Panc1 (cell line): ENCODE results near the gene RAPGEF1. TPM values are rescaled to one million over a fixed set of nuclear protein-coding genes. Genes with fewer than 3 reads are reported as not detected.

Experiments
- ATAC-seq: fragments of 200-7000 bp; cut with Tn5 transposase; 2 replicates; pipeline ENCODE4 v1.9.1; 2020; ENCODE audit warnings: mild to moderate bottlenecking, moderate library complexity
- BruUV-seq: library from RNA; stranded (reverse); fragments of 400-500 nt; replicated peaks from 2 replicates; lab custom pipeline; 2021; lab: Mats Ljungman, UMichigan
- CTCF ChIA-PET: fragments of 300-600 bp; sonication (Branson Sonifier 250); formaldehyde crosslinking; loops from one replicate; lab custom pipeline; 2022; ENCODE audit warnings: antibody characterized with exemption; lab: Charles Lee
- POLR2A ChIA-PET: fragments of 300-600 bp; sonication (Branson Sonifier 250); formaldehyde crosslinking; loops from one replicate; lab custom pipeline; 2022; ENCODE audit warnings: antibody characterized with exemption; lab: Charles Lee
- DNase-seq: peaks from one replicate; pipeline ENCODE4 v3.0.0-alpha.2; 2010; ENCODE audit warnings: low read depth, low spot score
- H3K27ac ChIP-seq: 2 replicates; pipeline ENCODE4 v1.5.1; 2011; ENCODE audit warnings: mild to moderate bottlenecking, low read length, inconsistent platforms
- H3K27me3 ChIP-seq: fragments of 200-500 bp; sonication (Bioruptor generic); 2 replicates; pipeline ENCODE4 v1.6.0; 2014; ENCODE audit warnings: low read length, inconsistent platforms; ENCODE audit not compliant: control insufficient read depth, insufficient read depth
- H3K36me3 ChIP-seq: fragments of 200-500 bp; sonication (Bioruptor generic); 2 replicates; pipeline ENCODE4 v1.5.1; 2014; ENCODE audit warnings: inconsistent platforms, mild to moderate bottlenecking, low read length, moderate library complexity; ENCODE audit not compliant: control insufficient read depth, insufficient read depth
- H3K4me1 ChIP-seq: 2 replicates; pipeline ENCODE4 v1.5.1; 2011; ENCODE audit warnings: inconsistent platforms, mild to moderate bottlenecking, low read length, moderate library complexity; ENCODE audit not compliant: control insufficient read depth, insufficient read depth
- H3K4me3 ChIP-seq, 2 experiments: 2 replicates each; pipeline ENCODE4 v1.5.1; 2011 to 2012; ENCODE audit warnings: low read depth in 2 of 2, low read length in 2 of 2, mild to moderate bottlenecking in 2 of 2, inconsistent platforms in 1 of 2, moderate library complexity in 1 of 2
- H3K9me3 ChIP-seq: fragments of 200-500 bp; sonication (Bioruptor generic); 2 replicates; pipeline ENCODE4 v1.5.1; 2014; ENCODE audit warnings: low read depth, mild to moderate bottlenecking, inconsistent platforms, low read length, moderate library complexity; ENCODE audit not compliant: control insufficient read depth, insufficient read depth
- CTCF ChIP-seq: fragments of 450-650 bp; IDR thresholded peaks from 2 replicates; pipeline ENCODE4 v1.5.1; 2017; ENCODE audit warnings: mild to moderate bottlenecking
- POLR2AphosphoS5 ChIP-seq: IDR thresholded peaks from 2 replicates; pipeline ENCODE4 v1.6.1; 2012; ENCODE audit warnings: mild to moderate bottlenecking, low read depth, low read length, moderate library complexity
- REST ChIP-seq, 2 experiments: IDR thresholded peaks; 2 replicates each; pipeline ENCODE4 v1.6.1; 2011 to 2012; ENCODE audit warnings: low read depth in 2 of 2, control low read depth in 1 of 2, low read length in 1 of 2, mild to moderate bottlenecking in 1 of 2, moderate library complexity in 1 of 2; ENCODE audit not compliant: insufficient read depth in 1 of 2
- SIN3A ChIP-seq: IDR thresholded peaks from 2 replicates; pipeline ENCODE4 v1.6.1; 2012; ENCODE audit warnings: low read depth, mild to moderate bottlenecking, low read length, moderate library complexity, borderline replicate concordance; ENCODE audit not compliant: insufficient read depth
- TCF7L2 ChIP-seq: IDR thresholded peaks from 2 replicates; pipeline ENCODE4 v1.6.1; 2011; ENCODE audit warnings: mild to moderate bottlenecking, low read depth, low read length, inconsistent platforms
- in situ Hi-C: cut with HindIII; loops from 2 replicates; pipeline ENCODE4 v1.10.0; 2016; ENCODE audit warnings: low sequenced_read_pairs, low pct_unique_long_range_greater_than_20kb
- intact Hi-C: fragments of 100-400 bp; cut with micrococcal nuclease; formaldehyde crosslinking; loops from one replicate; pipeline ENCODE4 v1.10.0; 2022; ENCODE audit not compliant: unreplicated experiment
- total RNA-seq: library from RNA; stranded (reverse); gene quantifications from one replicate; pipeline ENCODE4 v1.2.1, GENCODE V29; 2021; ENCODE audit not compliant: unreplicated experiment

RAPGEF1 gene
- total RNA-seq, 1 experiment from 2014 or later = 86.8 TPM

DNA sequence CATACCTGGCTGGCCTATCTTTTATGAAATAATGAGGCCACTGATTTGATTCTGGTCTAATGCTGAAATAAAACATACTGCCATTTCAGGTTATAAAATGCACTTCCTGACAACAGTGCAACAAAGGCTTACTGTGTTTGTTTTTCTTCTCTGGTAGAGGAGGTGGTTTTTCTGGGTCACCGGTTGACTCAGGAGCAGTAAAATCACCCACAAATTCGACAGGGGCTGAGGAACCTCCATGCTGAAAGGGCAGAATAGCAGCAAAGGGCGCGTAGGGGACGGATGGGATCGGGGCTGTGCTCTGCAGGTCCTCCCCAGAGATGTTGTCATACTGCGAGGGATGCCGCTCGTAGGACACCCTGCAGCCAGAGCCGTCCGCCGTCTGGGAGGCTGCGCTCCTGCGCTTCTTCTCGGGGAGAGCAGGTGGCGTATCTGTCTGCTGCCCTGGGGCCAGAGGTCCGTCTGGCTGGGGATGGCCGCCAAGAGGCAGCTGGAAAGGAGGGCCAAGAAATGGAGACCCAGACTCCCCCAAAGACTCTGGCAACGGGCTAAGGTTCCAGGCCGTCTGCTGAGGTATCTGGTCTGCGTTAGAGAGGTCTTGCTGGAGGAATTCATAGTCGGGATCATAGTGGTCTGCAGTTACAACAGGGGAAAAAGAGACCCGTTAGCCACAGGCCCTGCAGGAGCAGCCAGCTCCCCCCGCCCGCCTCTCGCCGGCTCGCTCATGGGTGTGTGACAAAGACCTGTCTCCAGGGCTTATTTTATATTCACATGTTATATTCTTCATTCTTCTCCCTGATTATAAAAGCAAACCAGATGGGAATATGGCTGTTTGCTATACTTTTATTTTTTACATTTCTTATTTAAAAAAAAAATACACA, 113.8 kb downstream of the RAPGEF1 start:
- ATAC-seq = no peak
- TF ChIP-seq POLR2AphosphoS5 (no peak), REST (IDR thresholded peaks at IDR 0.05; ENCODE audit: insufficient read depth in 1 of 2, low read depth in 2 of 2, low read length in 1 of 2) (no peak), SIN3A (no peak), CTCF (no peak), TCF7L2 (no peak)

GRCh38 chr9:131625508-131625787, 114.4 kb downstream of the RAPGEF1 start:
- DNase-seq = no peak
- no peaks in the 10 kb centered on the region for H3K4me1 ChIP-seq
- TF ChIP-seq TCF7L2 = no peak
- no peaks in the 10 kb centered on the region for H3K9me3 ChIP-seq
- H3K27ac ChIP-seq = no peak overlapping the region
- ChIA-PET POLR2A (no interaction called here), CTCF (no interaction called here)
- in situ Hi-C loops = no loop called here
- peaks cover 4% of the 10 kb centered on the region; the same call in 1 of the 2 replicates for H3K36me3 ChIP-seq
- no peaks in the 10 kb centered on the region for H3K27me3 ChIP-seq
- H3K4me3 ChIP-seq = no peak overlapping the region
- intact Hi-C loops = no loop called here
- no peak for ATAC-seq
- BruUV-seq = no TSS peak

More for the DNA sequence above, 113.8 kb downstream of the RAPGEF1 start:
- BruUV-seq = no TSS peak
- intact Hi-C loops (no loop called here), in situ Hi-C loops (no loop called here)
- H3K4me1 ChIP-seq = no peaks in the 10 kb centered on the region
- no peaks in the 10 kb centered on the region for H3K27me3 ChIP-seq
- H3K27ac ChIP-seq = no peak overlapping the region
- no peak overlapping the region for H3K4me3 ChIP-seq
- ChIA-PET POLR2A (no interaction called here), CTCF (no interaction called here)
- H3K9me3 ChIP-seq = no peaks in the 10 kb centered on the region
- no peak for DNase-seq
- peaks cover 4% of the 10 kb centered on the region; the same call in 1 of the 2 replicates for H3K36me3 ChIP-seq
